GM18870 (cell line): ENCODE results near the gene LACRT.

ENCODE experiments used
- ATAC-seq: cut with Tn5 transposase; IDR thresholded peaks from one replicate; pipeline ENCODE4 v1.9.1; 2021; ENCODE audit warnings: moderate library complexity; ENCODE audit not compliant: unreplicated experiment

The LACRT gene

GRCh38 chr12:54634795-54635194 is at the start of gene LACRT:
Gene LACRT, minus strand, starts transcription at chr12:54634895. Its CDS starts 54 bp downstream, at chr12:54634841.
- no peak for ATAC-seq

- ATAC-seq: no peak
Observed at GRCh38 chr12:54683398-54683797, 48.7 kb upstream of the LACRT start.

GRCh38 chr12:54682674-54683073 is 48.0 kb upstream of the LACRT start:
- ATAC-seq: no peak

GRCh38 chr12:54680374-54680773 is 45.7 kb upstream of the LACRT start:
- ATAC-seq: no peak

- no peak for ATAC-seq
Observed at GRCh38 chr12:54678131-54678530, 43.4 kb upstream of the LACRT start.

DNA sequence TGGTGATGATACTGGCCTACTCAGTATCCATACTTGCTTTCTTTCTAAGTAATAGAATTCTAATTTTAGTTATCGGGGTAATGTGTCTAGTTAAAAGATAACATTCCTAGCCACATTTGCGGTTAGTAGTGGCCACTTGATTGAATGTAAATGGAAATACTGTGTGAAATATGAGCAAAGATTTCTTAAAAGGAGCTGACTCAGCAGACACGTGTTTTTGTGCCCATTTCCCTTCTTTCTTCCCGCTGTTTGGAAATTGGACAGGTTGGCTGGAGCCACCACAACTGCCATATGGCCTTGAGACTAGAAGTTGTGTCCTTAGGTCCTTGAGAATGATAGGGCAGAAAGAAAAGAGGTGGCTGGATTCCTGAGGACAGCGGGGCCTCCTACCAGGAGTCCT is 33.2 kb upstream of the LACRT start:
- ATAC-seq: no peak

DNA sequence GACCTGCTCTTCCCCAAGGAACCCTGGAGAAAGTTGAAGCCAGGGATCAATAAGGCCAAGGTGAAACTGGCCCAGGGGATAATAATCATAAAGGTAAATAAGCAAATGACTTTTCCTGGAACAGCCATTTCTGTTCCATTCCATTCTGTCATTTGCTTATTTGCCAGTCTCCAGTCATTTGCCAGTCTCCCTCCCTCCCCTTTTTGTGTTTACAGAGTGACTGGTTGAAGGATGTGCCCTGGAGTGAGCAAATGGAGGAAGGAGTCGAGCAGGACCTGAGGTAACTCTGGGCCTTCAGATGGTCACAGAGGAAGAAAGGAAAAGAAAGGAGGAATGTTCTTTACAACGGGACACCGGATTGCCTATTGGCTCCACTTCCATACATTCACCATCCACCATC is 31.3 kb upstream of the LACRT start:
- ATAC-seq: no peak

DNA sequence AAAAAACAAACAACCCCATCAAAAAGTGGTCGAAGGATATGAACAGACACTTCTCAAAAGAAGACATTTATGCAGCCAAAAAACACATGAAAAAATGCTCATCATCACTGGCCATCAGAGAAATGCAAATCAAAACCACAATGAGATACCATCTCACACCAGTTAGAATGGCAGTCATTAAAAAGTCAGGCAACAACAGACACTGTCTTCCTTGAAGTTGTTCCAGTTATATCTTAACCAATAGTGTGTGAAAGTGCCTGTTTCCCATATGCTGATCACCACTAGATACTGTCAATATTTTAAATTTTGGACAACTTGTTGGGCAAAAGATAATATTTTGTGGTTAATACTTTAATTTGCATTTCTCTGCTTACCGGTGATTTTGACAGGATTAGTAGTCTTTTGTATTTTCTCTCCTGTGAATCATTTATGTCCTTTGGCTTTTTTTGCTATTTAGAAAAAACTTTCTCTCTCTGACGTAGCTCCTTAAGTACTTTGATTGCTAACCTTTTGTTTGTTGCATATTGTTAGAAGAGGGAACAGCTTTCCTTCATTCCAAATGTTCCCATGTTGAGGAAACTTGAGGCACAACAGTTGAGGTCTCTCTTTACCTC is 30.4 kb upstream of the LACRT start:
- ATAC-seq: peak; percentile 58

GRCh38 chr12:54663603-54664002 is 28.9 kb upstream of the LACRT start:
- no peak for ATAC-seq

GRCh38 chr12:54662026-54662425 is 27.3 kb upstream of the LACRT start:
- no peak for ATAC-seq

GRCh38 chr12:54661048-54661447 is 26.4 kb upstream of the LACRT start:
- ATAC-seq: no peak

- ATAC-seq: no peak
Observed at GRCh38 chr12:54660320-54660962, 25.7 kb upstream of the LACRT start.

DNA sequence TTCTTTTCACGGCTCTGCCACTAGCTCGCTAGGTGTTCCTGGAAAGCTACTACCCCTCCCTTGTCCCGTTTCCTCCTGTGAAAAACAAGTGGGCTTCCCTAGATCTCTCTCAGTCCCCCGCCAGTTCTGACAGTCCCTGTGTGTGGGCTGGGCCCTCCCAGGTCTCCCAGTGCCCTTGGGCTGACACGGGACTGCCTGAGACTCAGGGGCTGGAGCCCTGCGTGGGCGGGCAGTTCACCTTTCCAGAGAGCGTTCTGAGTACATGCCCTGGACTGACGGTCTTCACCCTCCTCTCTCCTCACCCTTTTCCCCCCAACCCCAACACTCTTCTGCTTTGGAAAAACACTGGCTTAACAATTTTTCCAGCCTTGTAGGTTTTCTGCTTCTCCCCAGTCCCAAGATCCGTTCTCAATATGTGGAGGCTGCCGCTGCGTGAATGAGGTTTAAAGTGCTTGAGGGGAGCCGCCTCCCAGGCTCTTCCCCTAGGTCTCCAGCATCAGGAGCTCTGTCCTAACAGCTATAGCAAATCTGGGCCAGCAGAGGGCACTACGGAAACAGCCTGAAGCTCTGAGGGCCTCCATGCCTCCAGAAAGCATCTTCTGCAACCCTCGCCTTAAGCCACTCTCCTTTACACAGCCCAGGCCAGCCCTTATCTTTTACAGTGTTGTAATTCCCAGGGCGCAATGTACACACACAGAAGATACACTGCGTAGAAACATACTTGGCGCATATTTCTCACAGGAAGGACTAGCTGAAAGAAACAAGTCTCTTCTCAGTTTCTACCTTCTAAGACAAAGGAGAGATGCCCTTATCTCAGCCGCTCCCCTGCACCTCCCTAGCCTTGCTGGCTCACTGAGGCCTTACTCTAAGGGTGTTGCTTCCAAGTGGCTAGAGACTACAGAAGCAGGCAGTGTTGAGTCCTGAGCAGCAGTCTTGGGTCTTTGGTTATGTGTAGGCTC is 23.9 kb upstream of the LACRT start:
- no peak for ATAC-seq

- no peak for ATAC-seq
Observed at GRCh38 chr12:54657105-54657607, 22.5 kb upstream of the LACRT start.

DNA sequence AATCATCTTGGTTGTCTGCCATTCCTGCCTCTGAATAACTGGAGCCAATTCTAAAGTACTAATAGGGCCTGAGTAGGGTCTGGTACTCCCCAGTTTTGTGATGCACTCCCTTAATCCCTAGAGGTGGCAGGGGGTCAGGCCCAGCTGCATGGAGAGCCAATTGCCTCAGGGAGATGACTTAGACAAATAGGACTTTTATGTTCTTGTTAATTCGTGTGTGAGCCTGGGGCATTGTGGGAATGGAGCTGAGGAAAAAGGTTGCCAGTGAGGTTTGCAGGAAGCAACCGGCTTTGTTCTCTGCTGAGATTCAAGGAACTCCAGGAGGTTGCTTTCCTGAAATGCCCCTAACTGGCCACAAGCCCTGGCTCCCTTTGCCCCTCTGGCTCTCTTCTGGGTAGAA is 20.2 kb upstream of the LACRT start:
- no peak for ATAC-seq

DNA sequence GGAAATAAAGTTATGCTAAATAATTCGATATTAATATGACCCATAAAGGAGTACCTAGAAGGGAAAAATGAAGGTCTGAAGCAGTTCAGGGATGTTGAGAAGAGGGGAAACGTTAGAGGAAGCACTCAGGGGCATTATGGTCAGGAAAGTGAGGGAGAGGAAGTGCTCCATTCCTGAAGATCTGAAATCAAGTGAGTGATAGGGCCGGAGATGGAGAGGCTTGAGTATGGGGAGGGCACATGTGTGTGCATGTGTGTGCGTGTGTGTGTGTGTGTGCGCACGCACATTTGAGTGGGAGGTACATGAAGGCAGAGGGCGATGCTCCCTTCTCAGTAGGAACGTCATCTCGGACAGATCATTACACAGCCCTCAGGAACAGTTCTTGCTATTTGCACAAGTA is 18.3 kb upstream of the LACRT start:
- no peak for ATAC-seq

DNA sequence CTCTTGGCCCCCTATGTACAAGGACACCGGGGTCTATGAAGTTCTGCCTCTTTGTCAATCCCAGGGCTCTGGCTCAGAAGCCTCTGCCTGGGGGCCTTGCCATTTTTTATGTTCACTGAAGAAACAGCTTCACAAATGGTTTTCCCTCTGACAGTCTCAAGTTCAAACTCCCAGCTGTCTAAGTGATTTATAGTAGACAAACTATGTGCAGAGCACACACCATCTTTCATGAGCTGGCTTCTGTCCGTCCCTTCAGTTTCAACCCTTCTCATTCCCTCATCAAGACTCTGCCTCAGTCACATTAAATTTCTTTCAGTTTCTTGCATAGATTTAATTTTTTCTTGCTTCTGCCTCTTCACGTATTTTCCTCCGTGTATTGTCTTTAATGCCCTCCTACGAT is 16.2 kb upstream of the LACRT start:
- ATAC-seq: no peak

DNA sequence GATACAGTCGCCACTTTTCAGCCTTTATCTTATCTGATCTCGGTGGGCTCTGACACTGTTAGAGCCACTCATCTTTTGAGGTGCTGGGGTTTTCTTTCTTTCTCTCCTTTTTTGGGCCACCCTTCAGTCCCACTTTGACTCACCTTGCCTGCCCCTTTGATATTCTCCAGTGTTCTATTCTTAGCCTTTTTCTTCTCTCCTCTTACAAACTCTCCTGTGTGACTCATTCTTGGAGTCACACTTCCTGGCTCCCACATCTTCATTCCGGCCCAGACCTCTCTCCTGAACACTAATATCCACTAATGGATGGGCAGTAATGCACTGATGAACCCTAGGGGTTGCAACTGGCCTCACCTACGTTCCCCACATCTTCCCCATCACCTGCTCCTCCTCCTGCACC is 15.7 kb upstream of the LACRT start:
- no peak for ATAC-seq

- no peak for ATAC-seq
Observed at GRCh38 chr12:54649825-54650224, 15.1 kb upstream of the LACRT start.

- no peak for ATAC-seq
Observed at GRCh38 chr12:54648265-54648664, 13.6 kb upstream of the LACRT start, which contains the start of gene DCD. Gene DCD, minus strand, starts transcription at chr12:54648365. Its CDS starts 62 bp downstream, at chr12:54648303.

- ATAC-seq: no peak
Observed at GRCh38 chr12:54641554-54641953, 6.9 kb upstream of the LACRT start.
